GM18507 (cell line): Measurements from ENCODE around the gene SDHAF3.

Experiments used
- DNase-seq: peaks from one replicate; pipeline ENCODE4 v3.0.0; 2011; ENCODE audit warnings: low read depth; ENCODE audit not compliant: insufficient read length; ENCODE audit errors: extremely low spot score
- FAIRE-seq: peaks from 2 replicates; lab custom pipeline; 2011; peaks lifted over from hg19 to GRCh38; lab: Jason Lieb, UNC

The SDHAF3 gene

GRCh38 chr7:97200018-97200417, 82.5 kb downstream of the SDHAF3 start:
- DNase-seq, result no peak
- no peak for FAIRE-seq

DNA sequence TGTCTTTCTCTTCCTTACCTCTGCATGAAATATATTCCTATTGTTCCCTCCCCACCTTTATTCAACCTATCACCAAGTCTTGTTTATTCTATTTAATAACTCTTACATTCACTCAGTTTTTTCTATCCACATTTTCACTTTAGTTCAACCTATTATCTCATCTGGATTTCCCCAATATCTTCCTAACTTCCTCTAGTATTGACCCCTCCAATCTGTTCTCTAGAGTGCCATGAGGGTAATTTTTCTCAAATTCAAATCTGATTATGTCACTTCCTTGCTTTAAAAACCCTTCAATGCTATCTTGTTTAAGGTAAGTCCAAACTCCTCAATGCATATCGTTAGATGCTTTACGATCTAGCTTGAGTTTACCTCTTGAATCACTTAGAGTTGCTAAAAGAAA, 86.5 kb downstream of the SDHAF3 start:
- no peak for DNase-seq
- no peak for FAIRE-seq

DNA sequence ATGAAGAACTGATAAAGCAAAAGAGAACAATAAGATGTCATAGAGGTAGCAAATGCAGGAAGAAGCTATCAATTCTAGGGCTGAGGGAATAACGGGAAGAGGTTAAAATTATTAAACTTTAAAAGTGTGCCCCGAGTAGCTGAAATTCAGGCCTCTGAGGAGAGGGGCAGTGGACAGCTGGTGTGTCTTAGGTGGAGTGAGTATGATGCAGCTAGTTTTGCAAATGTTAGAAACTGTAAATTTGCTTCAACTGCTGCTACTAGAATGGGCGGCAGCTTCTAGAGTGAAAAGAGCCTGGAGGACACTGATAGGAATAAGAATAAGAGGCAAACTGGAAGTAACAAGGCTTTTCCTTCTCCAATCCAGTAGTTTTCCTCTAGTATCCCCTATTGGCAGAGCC, 87.3 kb downstream of the SDHAF3 start:
- FAIRE-seq (no peak), DNase-seq (no peak)

DNA sequence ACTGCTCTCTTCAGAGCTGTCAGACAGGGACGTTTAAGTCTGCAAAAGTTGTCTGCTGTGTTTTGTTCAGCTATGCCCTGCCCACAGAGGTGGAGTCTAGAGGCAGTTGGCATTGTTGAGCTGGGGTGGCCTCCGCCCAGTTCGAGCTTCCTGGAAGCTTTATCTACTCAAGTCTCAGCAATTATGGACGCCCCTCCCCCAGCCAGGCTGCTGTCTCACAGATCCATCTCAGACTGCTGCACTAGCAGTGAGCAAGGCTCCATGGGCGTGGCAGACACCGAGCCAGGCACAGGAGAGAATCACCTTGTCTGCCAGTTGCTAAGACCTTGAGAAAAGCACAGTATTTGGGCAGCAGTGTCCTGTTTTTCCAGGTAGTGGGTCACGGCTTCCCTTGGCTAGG, 98.1 kb downstream of the SDHAF3 start:
- FAIRE-seq (no peak), DNase-seq (no peak)

GRCh38 chr7:97218767-97219166, 101.3 kb downstream of the SDHAF3 start:
- DNase-seq, result no peak

GRCh38 chr7:97219237-97219636, 101.7 kb downstream of the SDHAF3 start:
- DNase-seq (no peak), FAIRE-seq (no peak)

More at GRCh38 chr7:97218767-97219166, 101.3 kb downstream of the SDHAF3 start:
- no peak for FAIRE-seq

- no peak for FAIRE-seq
- no peak for DNase-seq
Observed at GRCh38 chr7:97224316-97224715, 106.8 kb downstream of the SDHAF3 start.

- FAIRE-seq (no peak), DNase-seq (no peak)
Observed at GRCh38 chr7:97226541-97226940, 109.0 kb downstream of the SDHAF3 start.
